GM12892 (cell line): ENCODE results near the gene CAV2.
"Not testable (repeated sequence)": the region's sequence is repeated elsewhere in the genome, so short reads cannot be mapped to it uniquely, and the experiment has no call there.

Experiments used
- DNase-seq: peaks from one replicate; pipeline ENCODE4 v3.0.0; 2011; ENCODE audit not compliant: insufficient read length
- FAIRE-seq: peaks from 2 replicates; lab custom pipeline; 2011; peaks lifted over from hg19 to GRCh38; lab: Jason Lieb, UNC
- POLR2A ChIP-seq: IDR thresholded peaks from 2 replicates; pipeline ENCODE4 v1.6.1; 2011; ENCODE audit warnings: low read depth, low read length, control low read depth
- POLR2AphosphoS5 ChIP-seq: IDR thresholded peaks from 2 replicates; pipeline ENCODE4 v1.6.1; 2011; ENCODE audit warnings: low read depth, low read length, control low read depth
- TAF1 ChIP-seq: IDR thresholded peaks from 2 replicates; pipeline ENCODE4 v1.6.1; 2011; ENCODE audit warnings: low read depth, mild to moderate bottlenecking, control low read depth, low read length, borderline replicate concordance

The CAV2 gene

GRCh38 chr7:116478834-116479233 lies 20.7 kb upstream of the CAV2 start:
- FAIRE-seq, result no peak
- TF ChIP-seq POLR2A, result no peak
- TF ChIP-seq POLR2AphosphoS5, result no peak
- no peak for TF ChIP-seq TAF1

GRCh38 chr7:116483271-116483942 lies 16.1 kb upstream of the CAV2 start:
- DNase-seq (no peak), FAIRE-seq (no peak)
- TF ChIP-seq POLR2AphosphoS5 (no peak), TAF1 (no peak), POLR2A (no peak)

More at GRCh38 chr7:116478834-116479233, 20.7 kb upstream of the CAV2 start:
- no peak for DNase-seq

GRCh38 chr7:116484389-116484788 lies 15.1 kb upstream of the CAV2 start:
- not testable (repeated sequence) for FAIRE-seq, DNase-seq

- no peak for DNase-seq
- no peak for FAIRE-seq
These were observed 11.5 kb upstream of the CAV2 start for GRCh38 chr7:116487907-116488521.

GRCh38 chr7:116490351-116490750 lies 9.2 kb upstream of the CAV2 start:
- FAIRE-seq (no peak), DNase-seq (no peak)
- no peak for TF ChIP-seq POLR2A
- TF ChIP-seq TAF1, result no peak
- no peak for TF ChIP-seq POLR2AphosphoS5

More at GRCh38 chr7:116487907-116488521, 11.5 kb upstream of the CAV2 start:
- TF ChIP-seq POLR2A (no peak), TAF1 (no peak), POLR2AphosphoS5 (no peak)

GRCh38 chr7:116491887-116492653 lies 7.5 kb upstream of the CAV2 start:
- DNase-seq, result no peak
- no peak for FAIRE-seq
- TF ChIP-seq TAF1, result no peak
- no peak for TF ChIP-seq POLR2AphosphoS5
- no peak for TF ChIP-seq POLR2A

GRCh38 chr7:116492654-116493109 lies 6.9 kb upstream of the CAV2 start:
- FAIRE-seq (no peak), DNase-seq (no peak)
- TF ChIP-seq POLR2AphosphoS5 (no peak), POLR2A (no peak), TAF1 (no peak)

- TF ChIP-seq POLR2A, result no peak
- TF ChIP-seq TAF1, result no peak
- TF ChIP-seq POLR2AphosphoS5, result no peak
- no peak for FAIRE-seq
- DNase-seq, result no peak
These were observed 6.1 kb upstream of the CAV2 start for GRCh38 chr7:116493449-116493848.

- TF ChIP-seq POLR2AphosphoS5, result no peak
- TF ChIP-seq TAF1, result no peak
- TF ChIP-seq POLR2A, result no peak
- no peak for DNase-seq
- no peak for FAIRE-seq
These were observed 5.1 kb upstream of the CAV2 start for GRCh38 chr7:116494472-116494871.

GRCh38 chr7:116495736-116496135 lies 3.8 kb upstream of the CAV2 start:
- TF ChIP-seq POLR2A (no peak), POLR2AphosphoS5 (no peak), TAF1 (no peak)
- DNase-seq (no peak), FAIRE-seq (no peak)

GRCh38 chr7:116496653-116497052 lies 2.9 kb upstream of the CAV2 start:
- FAIRE-seq, result no peak
- no peak for DNase-seq
- TF ChIP-seq POLR2A, result no peak
- no peak for TF ChIP-seq TAF1
- no peak for TF ChIP-seq POLR2AphosphoS5

GRCh38 chr7:116497708-116498107 lies 1.8 kb upstream of the CAV2 start:
- TF ChIP-seq POLR2A, result no peak
- no peak for TF ChIP-seq TAF1
- no peak for TF ChIP-seq POLR2AphosphoS5
- DNase-seq, result no peak
- no peak for FAIRE-seq
